ENCODE data around the gene CARD11. TPM values are rescaled to one million over a fixed set of nuclear protein-coding genes. Genes with fewer than 3 reads are reported as not detected.

The CARD11 gene
- polyA plus RNA-seq, 4 donors, result 0.67 to 5.4 (median 3.2) TPM

- no peak overlapping the region for H3K27ac ChIP-seq (ENCODE audit: low read depth in 1 of 3, low read length in 2 of 3)
- H3K36me3 ChIP-seq (ENCODE audit: control insufficient read depth in 3 of 3, insufficient read depth in 2 of 3, low read depth in 1 of 3, low read length in 3 of 3), result no peaks in the 10 kb centered on the region
- peaks cover 0 to 7% of the 10 kb centered on the region in 2 donors for H3K9me3 ChIP-seq (ENCODE audit: control insufficient read depth in 2 of 2, insufficient read depth in 1 of 2, low read depth in 1 of 2, low read length in 1 of 2)
- H3K27me3 ChIP-seq (ENCODE audit: control insufficient read depth in 3 of 3, insufficient read depth in 3 of 3, low read length in 3 of 3), result no peaks in the 10 kb centered on the region
- DNase-seq, result peak in 1 of 2 donors; percentile 28
- 73 to 84% (median 78%) methylated on average over 4 of the region's 4 CpGs for WGBS, 3 donors
- FAIRE-seq, result no peak
- H3K4me1 ChIP-seq (ENCODE audit: control insufficient read depth in 3 of 3, insufficient read depth in 2 of 3, low read depth in 1 of 3, low read length in 2 of 3), result peaks cover 0 to 11% (median 2%) of the 10 kb centered on the region in 3 donors
- H3K4me3 ChIP-seq (ENCODE audit: low read depth in 1 of 3, low read length in 3 of 3), result no peak overlapping the region
Observed at GRCh38 chr7:2996141-2996540, 47.5 kb downstream of the CARD11 start.

- DNase-seq (peak in 1 of 2 donors; percentile 81), FAIRE-seq (no peak)
- no peaks in the 10 kb centered on the region for H3K36me3 ChIP-seq (ENCODE audit: control insufficient read depth in 3 of 3, insufficient read depth in 2 of 3, low read depth in 1 of 3, low read length in 3 of 3)
- H3K9me3 ChIP-seq (ENCODE audit: control insufficient read depth in 2 of 2, insufficient read depth in 1 of 2, low read depth in 1 of 2, low read length in 1 of 2), result peaks cover 0 to 7% of the 10 kb centered on the region in 2 donors
- 27 to 65% (median 39%) methylated on average over 14 of the region's 14 CpGs for WGBS, 3 donors
- no peaks in the 10 kb centered on the region for H3K27me3 ChIP-seq (ENCODE audit: control insufficient read depth in 3 of 3, insufficient read depth in 3 of 3, low read length in 3 of 3)
- H3K27ac ChIP-seq (ENCODE audit: low read depth in 1 of 3, low read length in 2 of 3), result no peak overlapping the region
- H3K4me1 ChIP-seq (ENCODE audit: control insufficient read depth in 3 of 3, insufficient read depth in 2 of 3, low read depth in 1 of 3, low read length in 2 of 3), result peaks cover 0 to 3% (median under 1%) of the 10 kb centered on the region in 3 donors
- no peak overlapping the region for H3K4me3 ChIP-seq (ENCODE audit: low read depth in 1 of 3, low read length in 3 of 3)
Observed at GRCh38 chr7:2993868-2994267, 49.8 kb downstream of the CARD11 start.

- Histone ChIP-seq H3K9me3 (ENCODE audit: control insufficient read depth in 2 of 2, insufficient read depth in 1 of 2, low read depth in 1 of 2, low read length in 1 of 2) (peaks cover 0 to 7% of the 10 kb centered on the region in 2 donors), H3K27me3 (ENCODE audit: control insufficient read depth in 3 of 3, insufficient read depth in 3 of 3, low read length in 3 of 3) (no peaks in the 10 kb centered on the region), H3K27ac (ENCODE audit: low read depth in 1 of 3, low read length in 2 of 3) (no peak overlapping the region), H3K4me1 (ENCODE audit: control insufficient read depth in 3 of 3, insufficient read depth in 2 of 3, low read depth in 1 of 3, low read length in 2 of 3) (no peaks in the 10 kb centered on the region), H3K4me3 (ENCODE audit: low read depth in 1 of 3, low read length in 3 of 3) (no peak overlapping the region), H3K36me3 (ENCODE audit: control insufficient read depth in 3 of 3, insufficient read depth in 2 of 3, low read depth in 1 of 3, low read length in 3 of 3) (no peaks in the 10 kb centered on the region)
- DNase-seq (no peak), FAIRE-seq (no peak)
- 29 to 70% (median 51%) methylated on average over 17 of the region's 17 CpGs for WGBS, 3 donors
Observed at GRCh38 chr7:2993396-2993795, 50.3 kb downstream of the CARD11 start.

DNA sequence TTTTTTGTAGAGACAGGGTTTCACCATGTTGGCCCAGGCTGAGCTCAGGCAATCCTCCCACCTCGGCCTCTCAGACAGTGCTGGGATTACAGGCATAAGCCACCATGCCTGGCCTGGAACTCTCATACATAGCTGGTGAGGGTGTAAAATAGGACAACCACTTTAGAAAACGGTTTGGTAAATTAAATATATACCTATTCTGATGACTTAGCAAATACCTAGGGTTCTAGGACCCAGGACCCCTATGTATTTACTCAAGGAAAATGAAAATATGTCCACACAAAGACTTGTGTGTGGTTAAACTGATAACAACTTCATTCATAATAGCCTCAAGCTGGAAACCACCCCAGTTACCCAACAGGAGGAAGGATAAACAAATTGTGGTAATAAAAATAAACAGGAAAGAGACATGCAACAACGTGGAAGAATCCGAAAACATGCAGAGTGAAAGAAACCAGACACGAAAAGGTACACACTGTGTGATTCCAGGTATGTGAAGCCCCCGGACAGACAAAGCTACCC lies 52.7 kb downstream of the CARD11 start:
- DNase-seq, result no peak
- H3K27ac ChIP-seq (ENCODE audit: low read depth in 1 of 3, low read length in 2 of 3), result no peak overlapping the region
- H3K4me3 ChIP-seq (ENCODE audit: low read depth in 1 of 3, low read length in 3 of 3), result no peak overlapping the region
- WGBS, 3 donors, result 72 to 74% (median 74%) methylated on average over 6 of the region's 6 CpGs
- no peaks in the 10 kb centered on the region for H3K27me3 ChIP-seq (ENCODE audit: control insufficient read depth in 3 of 3, insufficient read depth in 3 of 3, low read length in 3 of 3)
- peaks cover 0 to 7% of the 10 kb centered on the region in 2 donors for H3K9me3 ChIP-seq (ENCODE audit: control insufficient read depth in 2 of 2, insufficient read depth in 1 of 2, low read depth in 1 of 2, low read length in 1 of 2)
- FAIRE-seq, result no peak
- no peaks in the 10 kb centered on the region for H3K4me1 ChIP-seq (ENCODE audit: control insufficient read depth in 3 of 3, insufficient read depth in 2 of 3, low read depth in 1 of 3, low read length in 2 of 3)
- H3K36me3 ChIP-seq (ENCODE audit: control insufficient read depth in 3 of 3, insufficient read depth in 2 of 3, low read depth in 1 of 3, low read length in 3 of 3), result no peaks in the 10 kb centered on the region

- DNase-seq (no peak), FAIRE-seq (no peak)
- Histone ChIP-seq H3K4me1 (ENCODE audit: control insufficient read depth in 3 of 3, insufficient read depth in 2 of 3, low read depth in 1 of 3, low read length in 2 of 3) (peaks cover 0 to 3% (median 0%) of the 10 kb centered on the region in 3 donors), H3K36me3 (ENCODE audit: control insufficient read depth in 3 of 3, insufficient read depth in 2 of 3, low read depth in 1 of 3, low read length in 3 of 3) (no peaks in the 10 kb centered on the region), H3K4me3 (ENCODE audit: low read depth in 1 of 3, low read length in 3 of 3) (no peak overlapping the region), H3K27ac (ENCODE audit: low read depth in 1 of 3, low read length in 2 of 3) (no peak overlapping the region), H3K27me3 (ENCODE audit: control insufficient read depth in 3 of 3, insufficient read depth in 3 of 3, low read length in 3 of 3) (no peaks in the 10 kb centered on the region), H3K9me3 (ENCODE audit: control insufficient read depth in 2 of 2, insufficient read depth in 1 of 2, low read depth in 1 of 2, low read length in 1 of 2) (no peaks in the 10 kb centered on the region)
- WGBS, 3 donors, result 93 to 95% (median 93%) methylated on average over 18 of the region's 18 CpGs
Observed at GRCh38 chr7:2986561-2986960, 57.1 kb downstream of the CARD11 start.

GRCh38 chr7:2985866-2986265 lies 57.8 kb downstream of the CARD11 start:
- no peaks in the 10 kb centered on the region for H3K9me3 ChIP-seq (ENCODE audit: control insufficient read depth in 2 of 2, insufficient read depth in 1 of 2, low read depth in 1 of 2, low read length in 1 of 2)
- no peak overlapping the region for H3K4me3 ChIP-seq (ENCODE audit: low read depth in 1 of 3, low read length in 3 of 3)
- H3K27me3 ChIP-seq (ENCODE audit: control insufficient read depth in 3 of 3, insufficient read depth in 3 of 3, low read length in 3 of 3), result no peaks in the 10 kb centered on the region
- peaks cover 0 to 3% (median 0%) of the 10 kb centered on the region in 3 donors for H3K4me1 ChIP-seq (ENCODE audit: control insufficient read depth in 3 of 3, insufficient read depth in 2 of 3, low read depth in 1 of 3, low read length in 2 of 3)
- WGBS, 3 donors, result 89 to 91% (median 91%) methylated on average over 14 of the region's 14 CpGs
- no peaks in the 10 kb centered on the region for H3K36me3 ChIP-seq (ENCODE audit: control insufficient read depth in 3 of 3, insufficient read depth in 2 of 3, low read depth in 1 of 3, low read length in 3 of 3)
- FAIRE-seq, result no peak
- H3K27ac ChIP-seq (ENCODE audit: low read depth in 1 of 3, low read length in 2 of 3), result no peak overlapping the region
- no peak for DNase-seq

- no peak overlapping the region for H3K27ac ChIP-seq (ENCODE audit: low read depth in 1 of 3, low read length in 2 of 3)
- WGBS, 3 donors, result 64 to 66% (median 64%) methylated on average over 6 of the region's 6 CpGs
- H3K36me3 ChIP-seq (ENCODE audit: control insufficient read depth in 3 of 3, insufficient read depth in 2 of 3, low read depth in 1 of 3, low read length in 3 of 3), result no peaks in the 10 kb centered on the region
- no peaks in the 10 kb centered on the region for H3K27me3 ChIP-seq (ENCODE audit: control insufficient read depth in 3 of 3, insufficient read depth in 3 of 3, low read length in 3 of 3)
- FAIRE-seq (no peak), DNase-seq (no peak)
- no peak overlapping the region for H3K4me3 ChIP-seq (ENCODE audit: low read depth in 1 of 3, low read length in 3 of 3)
- no peaks in the 10 kb centered on the region for H3K9me3 ChIP-seq (ENCODE audit: control insufficient read depth in 2 of 2, insufficient read depth in 1 of 2, low read depth in 1 of 2, low read length in 1 of 2)
- peaks cover 3 to 8% (median 3%) of the 10 kb centered on the region in 3 donors for H3K4me1 ChIP-seq (ENCODE audit: control insufficient read depth in 3 of 3, insufficient read depth in 2 of 3, low read depth in 1 of 3, low read length in 2 of 3)
Observed at GRCh38 chr7:2984091-2984490, 59.6 kb downstream of the CARD11 start.

- H3K36me3 ChIP-seq (ENCODE audit: control insufficient read depth in 3 of 3, insufficient read depth in 2 of 3, low read depth in 1 of 3, low read length in 3 of 3), result no peaks in the 10 kb centered on the region
- no peaks in the 10 kb centered on the region for H3K27me3 ChIP-seq (ENCODE audit: control insufficient read depth in 3 of 3, insufficient read depth in 3 of 3, low read length in 3 of 3)
- FAIRE-seq (no peak), DNase-seq (no peak)
- WGBS, 3 donors, result 23 to 53% (median 52%) methylated on average over 6 of the region's 6 CpGs
- no peak overlapping the region for H3K27ac ChIP-seq (ENCODE audit: low read depth in 1 of 3, low read length in 2 of 3)
- peaks cover 3 to 8% (median 3%) of the 10 kb centered on the region in 3 donors for H3K4me1 ChIP-seq (ENCODE audit: control insufficient read depth in 3 of 3, insufficient read depth in 2 of 3, low read depth in 1 of 3, low read length in 2 of 3)
- H3K4me3 ChIP-seq (ENCODE audit: low read depth in 1 of 3, low read length in 3 of 3), result no peak overlapping the region
- H3K9me3 ChIP-seq (ENCODE audit: control insufficient read depth in 2 of 2, insufficient read depth in 1 of 2, low read depth in 1 of 2, low read length in 1 of 2), result no peaks in the 10 kb centered on the region
Observed at GRCh38 chr7:2983586-2983985, 60.1 kb downstream of the CARD11 start.

DNA sequence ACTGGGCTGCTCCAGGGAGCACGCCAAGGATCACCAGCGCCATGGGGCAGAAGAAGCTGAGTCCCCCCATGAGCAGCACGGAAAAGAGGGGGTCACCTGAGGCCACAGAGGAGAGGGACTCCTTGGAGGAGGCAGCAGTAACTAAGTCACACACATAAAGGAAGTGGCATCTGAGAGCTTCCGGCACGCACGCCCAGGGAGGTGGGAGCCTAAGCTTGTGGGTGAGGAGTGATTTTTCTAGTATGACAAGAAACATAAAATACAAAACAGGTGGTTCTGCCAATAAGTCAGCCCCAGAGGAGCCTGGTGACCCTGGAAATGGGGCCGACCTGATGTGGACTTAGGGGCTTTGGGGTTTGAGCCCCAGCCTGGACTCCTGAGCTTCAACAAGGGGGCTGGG lies 60.8 kb downstream of the CARD11 start:
- H3K36me3 ChIP-seq (ENCODE audit: control insufficient read depth in 3 of 3, insufficient read depth in 2 of 3, low read depth in 1 of 3, low read length in 3 of 3), result no peaks in the 10 kb centered on the region
- DNase-seq (peak in 1 of 2 donors; percentile 18), FAIRE-seq (no peak)
- H3K27ac ChIP-seq (ENCODE audit: low read depth in 1 of 3, low read length in 2 of 3), result no peak overlapping the region
- 72 to 90% (median 75%) methylated on average over 7 of the region's 7 CpGs for whole genome bisulfite sequencing, 3 donors
- H3K27me3 ChIP-seq (ENCODE audit: control insufficient read depth in 3 of 3, insufficient read depth in 3 of 3, low read length in 3 of 3), result no peaks in the 10 kb centered on the region
- no peak overlapping the region for H3K4me3 ChIP-seq (ENCODE audit: low read depth in 1 of 3, low read length in 3 of 3)
- peaks cover 3 to 8% (median 3%) of the 10 kb centered on the region in 3 donors for H3K4me1 ChIP-seq (ENCODE audit: control insufficient read depth in 3 of 3, insufficient read depth in 2 of 3, low read depth in 1 of 3, low read length in 2 of 3)
- no peaks in the 10 kb centered on the region for H3K9me3 ChIP-seq (ENCODE audit: control insufficient read depth in 2 of 2, insufficient read depth in 1 of 2, low read depth in 1 of 2, low read length in 1 of 2)

Measured in small intestine (tissue), 7 donors.